Measurements from ENCODE around the gene IL36B. TPM values are rescaled to one million over a fixed set of nuclear protein-coding genes. Genes with fewer than 3 reads are reported as not detected.

IL36B gene
- total RNA-seq, 1 donor from 2014 or later, result not detected

GRCh38 chr2:113061896-113062770 is 9.5 kb upstream of the IL36B start:
- no peak overlapping the region for H3K27ac ChIP-seq
- H3K9me3 ChIP-seq, result no peaks in the 10 kb centered on the region
- no peaks in the 10 kb centered on the region for H3K27me3 ChIP-seq (ENCODE audit: low read depth)
- no peaks in the 10 kb centered on the region for H3K36me3 ChIP-seq
- intact Hi-C loops (cut with DNase I), result no loop called here
- no peaks in the 10 kb centered on the region for H3K4me1 ChIP-seq
- ATAC-seq (no peak), DNase-seq (no peak)
- TF ChIP-seq, protein P1, sequence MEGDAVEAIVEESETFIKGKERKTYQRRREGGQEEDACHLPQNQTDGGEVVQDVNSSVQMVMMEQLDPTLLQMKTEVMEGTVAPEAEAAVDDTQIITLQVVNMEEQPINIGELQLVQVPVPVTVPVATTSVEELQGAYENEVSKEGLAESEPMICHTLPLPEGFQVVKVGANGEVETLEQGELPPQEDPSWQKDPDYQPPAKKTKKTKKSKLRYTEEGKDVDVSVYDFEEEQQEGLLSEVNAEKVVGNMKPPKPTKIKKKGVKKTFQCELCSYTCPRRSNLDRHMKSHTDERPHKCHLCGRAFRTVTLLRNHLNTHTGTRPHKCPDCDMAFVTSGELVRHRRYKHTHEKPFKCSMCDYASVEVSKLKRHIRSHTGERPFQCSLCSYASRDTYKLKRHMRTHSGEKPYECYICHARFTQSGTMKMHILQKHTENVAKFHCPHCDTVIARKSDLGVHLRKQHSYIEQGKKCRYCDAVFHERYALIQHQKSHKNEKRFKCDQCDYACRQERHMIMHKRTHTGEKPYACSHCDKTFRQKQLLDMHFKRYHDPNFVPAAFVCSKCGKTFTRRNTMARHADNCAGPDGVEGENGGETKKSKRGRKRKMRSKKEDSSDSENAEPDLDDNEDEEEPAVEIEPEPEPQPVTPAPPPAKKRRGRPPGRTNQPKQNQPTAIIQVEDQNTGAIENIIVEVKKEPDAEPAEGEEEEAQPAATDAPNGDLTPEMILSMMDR (IDR thresholded peaks at IDR 0.05), result no peak
- H3K4me3 ChIP-seq, result no peak overlapping the region

DNA sequence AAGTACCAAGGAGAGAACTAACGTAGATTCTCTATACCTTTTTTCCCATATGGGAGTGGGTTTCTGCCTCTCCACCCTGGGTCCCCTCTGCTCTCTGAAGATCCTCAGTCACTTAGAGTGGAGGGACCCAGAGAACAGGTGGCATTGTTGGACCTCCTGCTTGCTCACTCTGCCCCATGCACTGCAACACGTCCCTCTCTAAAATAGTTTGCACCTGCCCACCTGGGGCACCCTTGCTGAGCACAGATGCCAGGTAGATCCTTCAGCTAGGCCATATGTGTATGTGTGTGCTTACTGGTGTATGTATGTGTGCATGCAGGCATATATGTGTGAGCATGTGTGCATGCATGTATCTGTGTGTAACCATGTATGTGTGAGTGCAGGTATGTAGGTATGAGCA is 8.6 kb upstream of the IL36B start:
- TF ChIP-seq, protein P1 (IDR thresholded peaks at IDR 0.05), result no peak
- H3K4me3 ChIP-seq, result no peak overlapping the region
- DNase-seq (no peak), ATAC-seq (no peak)
- H3K4me1 ChIP-seq, result no peaks in the 10 kb centered on the region
- H3K27me3 ChIP-seq (ENCODE audit: low read depth), result no peaks in the 10 kb centered on the region
- H3K9me3 ChIP-seq, result no peaks in the 10 kb centered on the region
- H3K27ac ChIP-seq, result no peak overlapping the region
- intact Hi-C loops (cut with DNase I), result no loop called here
- H3K36me3 ChIP-seq, result no peaks in the 10 kb centered on the region

GRCh38 chr2:113060796-113061195 is 8.1 kb upstream of the IL36B start:
- Histone ChIP-seq H3K9me3 (no peaks in the 10 kb centered on the region), H3K4me1 (no peaks in the 10 kb centered on the region), H3K27ac (no peak overlapping the region), H3K36me3 (no peaks in the 10 kb centered on the region), H3K27me3 (ENCODE audit: low read depth) (no peaks in the 10 kb centered on the region), H3K4me3 (no peak overlapping the region)
- ATAC-seq, result no peak
- intact Hi-C loops (cut with DNase I), result no loop called here
- DNase-seq, result no peak
- TF ChIP-seq, protein P1 (IDR thresholded peaks at IDR 0.05), result no peak

DNA sequence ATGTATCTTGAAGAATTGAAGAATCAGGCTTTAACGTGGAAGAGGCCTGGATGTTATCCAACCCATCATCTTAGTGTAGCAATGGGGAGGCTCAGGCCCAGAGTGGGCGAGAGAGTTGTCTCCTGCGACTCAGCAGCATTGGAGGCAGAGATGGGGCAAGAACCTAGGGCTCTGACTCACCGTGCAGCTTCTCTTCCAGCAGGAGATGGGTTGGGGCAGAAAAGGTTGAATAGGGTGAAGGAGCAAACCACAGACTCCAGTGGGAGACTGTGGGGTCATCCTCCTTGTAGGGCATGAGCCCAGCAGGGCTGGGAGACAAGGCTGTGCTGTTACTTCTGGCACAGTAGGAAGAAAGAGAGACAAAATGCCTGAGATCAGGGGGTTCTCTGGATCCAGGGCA is 7.7 kb upstream of the IL36B start:
- H3K27ac ChIP-seq, result no peak overlapping the region
- H3K27me3 ChIP-seq (ENCODE audit: low read depth), result no peaks in the 10 kb centered on the region
- H3K9me3 ChIP-seq, result no peaks in the 10 kb centered on the region
- H3K4me3 ChIP-seq, result no peak overlapping the region
- ATAC-seq (no peak), DNase-seq (no peak)
- intact Hi-C loops (cut with DNase I), result no loop called here
- TF ChIP-seq, protein P1 (IDR thresholded peaks at IDR 0.05), result no peak
- H3K4me1 ChIP-seq, result no peaks in the 10 kb centered on the region
- no peaks in the 10 kb centered on the region for H3K36me3 ChIP-seq

DNA sequence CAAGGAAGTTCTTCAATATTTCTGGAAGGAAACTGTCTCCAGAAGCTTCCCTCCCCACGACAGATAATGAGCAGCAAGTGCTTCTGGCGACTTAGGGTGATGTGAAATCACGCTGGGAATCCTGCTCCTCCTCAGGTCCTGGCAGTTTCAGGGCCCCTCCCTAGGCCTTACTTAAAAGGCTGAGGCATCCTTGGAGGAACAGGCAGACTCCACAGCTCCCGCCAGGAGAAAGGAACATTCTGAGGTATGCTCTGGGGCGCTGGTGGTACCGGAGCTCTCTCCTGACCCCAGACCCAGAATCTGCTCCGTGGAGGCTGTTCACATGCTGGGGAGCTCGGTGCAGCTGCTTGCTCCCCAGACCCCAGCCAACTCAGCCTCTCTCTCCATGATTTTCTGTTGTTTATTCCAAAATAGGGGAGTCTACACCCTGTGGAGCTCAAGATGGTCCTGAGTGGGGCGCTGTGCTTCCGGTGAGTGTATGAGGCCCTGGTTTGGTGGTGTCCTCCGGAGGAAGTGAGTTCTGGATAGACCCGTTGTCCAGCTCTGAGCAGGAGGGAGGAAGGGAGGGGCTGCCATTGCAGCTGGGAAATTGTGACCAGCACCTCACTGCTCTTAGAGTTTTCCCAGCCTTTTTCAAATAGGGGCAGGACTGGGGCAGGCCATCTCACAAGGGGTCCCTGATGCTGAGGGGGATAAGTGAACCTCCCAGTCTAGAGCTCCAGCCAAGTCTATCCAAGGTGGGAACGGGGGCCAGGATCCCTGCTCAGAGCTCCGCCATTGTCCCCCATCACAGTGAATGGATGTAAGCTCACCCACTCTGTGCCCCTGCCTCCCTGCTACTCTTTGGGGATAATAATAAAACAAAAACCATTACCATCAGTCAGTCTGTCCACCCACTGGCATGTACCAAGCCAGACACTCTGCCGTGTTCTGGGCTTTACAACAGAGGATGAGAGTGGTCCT is 6.6 kb upstream of the IL36B start, which contains the start of gene IL36RN:
TSS of gene IL36RN (plus strand) at position 201 of the 963 bp plus-strand sequence. CDS start at position 442, 241 bp downstream.
- H3K27me3 ChIP-seq (ENCODE audit: low read depth), result no peaks in the 10 kb centered on the region
- TF ChIP-seq, protein P1 (IDR thresholded peaks at IDR 0.05), result no peak
- no peaks in the 10 kb centered on the region for H3K9me3 ChIP-seq
- no peaks in the 10 kb centered on the region for H3K36me3 ChIP-seq
- intact Hi-C loops (cut with DNase I), result no loop called here
- no peaks in the 10 kb centered on the region for H3K4me1 ChIP-seq
- ATAC-seq (no peak), DNase-seq (no peak)
- no peak within 1 kb of the TSS for H3K27ac ChIP-seq
- H3K4me3 ChIP-seq, result no peak within 1 kb of the TSS
